SKM-1 treated with dmso at 0.1 percent for 144 hours (cell line): Measurements from ENCODE around the gene CALCOCO2.
"Not testable (repeated sequence)": the region's sequence is repeated elsewhere in the genome, so short reads cannot be mapped to it uniquely, and the experiment has no call there.

Source experiments
- DNase-seq: peaks from one replicate; lab custom pipeline; 2025; ENCODE audit not compliant: unreplicated experiment; lab: John Stamatoyannopoulos, UW

The CALCOCO2 gene

DNA sequence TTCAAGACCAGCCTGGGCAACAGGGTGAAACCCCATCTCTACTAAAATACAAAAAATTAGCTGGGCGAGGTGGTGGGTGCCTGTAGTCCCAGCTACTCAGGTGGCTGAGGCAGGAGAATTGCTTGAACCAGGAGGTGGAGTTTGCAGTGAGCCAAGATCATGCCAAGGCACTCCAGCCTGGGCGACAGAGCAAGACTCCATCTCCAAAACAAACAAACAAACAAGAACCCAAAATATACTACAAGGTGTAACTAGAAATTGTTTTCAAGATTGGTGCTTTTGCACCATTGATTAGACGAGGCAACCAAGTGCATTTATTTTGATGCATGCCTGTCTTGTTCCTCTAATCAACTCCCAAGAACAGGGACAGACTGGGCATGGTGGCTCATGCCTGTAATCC is 41.6 kb downstream of the CALCOCO2 start:
- DNase-seq: not testable (repeated sequence)

DNA sequence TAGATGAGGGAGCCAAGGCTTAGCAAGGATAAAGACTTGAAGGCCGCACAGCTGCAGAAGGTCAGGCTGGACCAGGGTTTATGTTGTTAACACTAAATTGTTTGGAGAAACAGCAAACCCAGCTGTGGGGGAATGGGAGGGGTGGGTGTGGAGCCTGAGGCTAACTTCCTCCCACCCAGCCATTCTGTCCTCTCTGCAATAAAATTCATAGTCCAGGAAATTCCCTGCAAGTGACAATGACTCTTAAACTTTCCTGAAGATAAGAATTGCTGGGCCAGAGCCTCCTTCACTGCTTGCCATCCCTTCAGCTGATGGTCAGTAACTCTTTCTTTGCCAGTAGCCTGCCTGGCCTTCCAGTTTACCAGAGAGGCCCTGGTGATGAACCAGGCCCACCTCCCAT is 42.4 kb downstream of the CALCOCO2 start:
- DNase-seq: no peak

DNA sequence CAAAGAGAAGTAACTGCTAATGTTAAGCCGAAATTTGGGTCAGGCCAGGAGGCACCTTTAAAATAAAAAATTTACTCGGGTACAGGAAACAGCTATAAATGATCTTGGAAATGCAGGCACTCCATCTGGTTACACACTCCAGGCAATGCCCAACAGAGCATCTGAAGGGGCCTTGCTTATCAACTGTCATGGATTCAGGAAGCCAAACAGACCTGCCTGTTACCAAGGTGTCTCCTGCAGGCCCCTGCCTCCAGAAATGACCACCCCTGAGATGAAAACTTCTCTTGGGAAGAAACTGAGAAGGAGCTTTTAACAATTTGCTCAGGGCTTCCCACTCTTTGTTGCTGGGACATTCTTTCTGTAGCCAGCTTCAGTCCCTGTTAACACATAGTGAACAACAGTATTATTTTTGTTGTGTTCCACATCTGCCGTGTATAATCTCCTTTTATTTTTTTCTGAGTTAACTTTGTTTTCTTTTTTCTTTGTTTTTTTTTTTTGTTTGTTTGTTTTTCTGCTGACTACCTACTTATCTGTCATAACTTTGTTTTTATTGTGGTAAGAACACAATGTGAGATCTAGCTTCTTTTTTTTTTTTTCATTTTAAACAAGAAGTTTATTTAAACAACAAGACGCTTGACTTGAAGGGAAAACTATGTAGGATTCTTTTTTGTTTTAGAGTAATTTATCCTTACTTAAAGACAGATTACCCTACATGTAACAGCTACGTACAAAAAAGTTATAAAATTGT is 43.0 kb downstream of the CALCOCO2 start:
- no peak for DNase-seq

DNA sequence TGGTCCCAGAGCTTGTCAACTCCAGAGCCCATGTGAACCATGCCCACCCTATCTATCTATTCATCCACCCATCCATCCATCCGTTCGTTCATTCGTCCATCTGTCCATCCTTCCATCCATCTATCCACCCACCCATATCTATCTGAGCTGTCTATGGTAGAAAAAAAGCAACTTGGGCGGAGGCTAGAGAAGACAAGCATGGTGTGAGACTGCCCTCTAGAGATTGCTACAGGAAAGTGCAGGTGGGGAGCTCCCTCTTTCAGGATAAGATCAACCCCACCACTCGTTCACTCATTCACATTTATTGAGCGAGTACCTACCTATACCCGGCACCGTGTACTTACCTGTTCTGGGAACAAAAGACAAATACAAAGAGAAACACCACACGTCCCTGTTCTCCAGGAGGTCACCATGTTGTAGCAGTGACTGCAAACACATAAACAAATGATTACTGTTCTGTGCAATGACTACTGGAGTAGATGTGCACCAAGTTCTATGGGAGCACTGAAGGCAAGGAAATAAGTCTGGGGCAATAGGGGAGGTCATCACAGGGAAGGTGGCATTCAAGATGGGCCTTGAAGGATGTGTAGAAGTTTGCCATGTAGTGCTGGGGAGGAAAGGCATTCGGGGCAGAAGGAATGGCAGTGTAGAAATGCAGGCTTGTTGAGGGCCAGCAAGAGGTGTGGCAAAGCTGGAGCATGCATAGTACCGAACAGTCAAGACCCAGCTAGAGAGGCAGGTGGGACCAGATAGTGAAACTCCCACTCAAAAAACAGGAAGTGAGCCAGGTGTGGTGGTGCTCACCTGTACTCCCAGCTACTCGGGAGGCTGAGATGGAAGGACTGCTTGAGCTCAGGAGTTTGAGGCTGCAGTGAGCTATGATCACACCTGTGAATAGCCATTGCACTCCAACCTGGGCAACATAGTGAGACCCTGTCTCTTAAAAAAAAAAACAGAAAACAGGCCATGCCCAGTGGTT is 48.4 kb downstream of the CALCOCO2 start:
- DNase-seq: peak; percentile 80

DNA sequence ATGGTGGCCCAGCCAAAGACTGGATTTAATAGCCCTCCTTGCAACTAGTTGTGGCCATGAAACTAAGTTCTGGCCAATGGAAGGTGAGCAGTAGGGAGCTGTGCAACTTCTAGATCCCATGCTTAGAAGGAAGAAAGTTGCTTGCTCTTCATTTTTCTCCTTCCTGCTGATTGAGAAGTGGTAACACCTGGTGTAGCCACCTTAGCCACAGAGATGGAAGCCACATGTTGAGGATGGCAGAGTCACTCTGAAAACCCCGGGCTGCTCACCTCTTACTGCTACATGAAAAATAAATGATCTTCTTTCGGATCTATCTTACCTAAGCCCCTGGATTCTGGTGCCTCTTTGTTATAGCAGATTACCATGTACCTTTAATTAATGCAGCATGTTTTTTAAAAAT is 51.4 kb downstream of the CALCOCO2 start:
- DNase-seq: no peak

DNA sequence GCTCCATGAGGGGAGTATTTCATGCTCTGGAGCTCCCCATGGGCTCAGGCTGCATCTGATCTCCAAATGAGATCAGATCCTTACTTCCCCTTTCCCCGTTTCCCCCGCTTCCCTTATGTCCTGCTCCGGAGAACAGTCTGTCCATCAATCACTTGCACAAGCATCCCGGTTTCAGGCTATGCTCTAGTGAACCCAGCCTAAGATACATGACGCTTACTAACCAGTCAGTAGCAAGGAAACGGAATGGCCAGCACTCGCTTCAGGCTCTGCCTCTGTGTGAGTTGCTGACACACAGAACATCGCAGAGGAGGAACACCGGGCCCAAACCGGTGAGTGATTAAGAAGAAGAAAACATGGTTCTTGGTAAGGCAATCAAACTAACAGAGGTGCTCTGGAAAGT is 52.3 kb downstream of the CALCOCO2 start:
- DNase-seq: no peak

DNA sequence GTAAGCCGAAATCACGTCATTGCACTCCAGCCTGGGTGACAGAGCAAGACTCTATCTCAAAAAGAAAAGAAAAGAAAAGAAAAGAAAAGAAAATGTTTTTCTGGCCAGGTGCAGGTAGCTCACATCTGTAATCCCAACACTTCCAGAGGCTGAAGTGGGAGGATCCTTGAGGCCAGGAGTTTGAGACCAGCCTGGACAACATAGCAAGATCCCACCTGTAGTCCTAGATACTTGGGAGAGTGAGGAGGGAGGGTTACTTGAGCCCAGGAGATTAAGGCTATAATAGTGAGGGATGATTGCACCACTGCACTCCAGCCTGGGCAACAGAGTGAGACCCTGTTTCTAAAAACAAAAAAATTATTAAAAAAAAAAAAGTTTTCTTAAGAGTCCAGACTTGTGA is 59.3 kb downstream of the CALCOCO2 start:
- no peak for DNase-seq

DNA sequence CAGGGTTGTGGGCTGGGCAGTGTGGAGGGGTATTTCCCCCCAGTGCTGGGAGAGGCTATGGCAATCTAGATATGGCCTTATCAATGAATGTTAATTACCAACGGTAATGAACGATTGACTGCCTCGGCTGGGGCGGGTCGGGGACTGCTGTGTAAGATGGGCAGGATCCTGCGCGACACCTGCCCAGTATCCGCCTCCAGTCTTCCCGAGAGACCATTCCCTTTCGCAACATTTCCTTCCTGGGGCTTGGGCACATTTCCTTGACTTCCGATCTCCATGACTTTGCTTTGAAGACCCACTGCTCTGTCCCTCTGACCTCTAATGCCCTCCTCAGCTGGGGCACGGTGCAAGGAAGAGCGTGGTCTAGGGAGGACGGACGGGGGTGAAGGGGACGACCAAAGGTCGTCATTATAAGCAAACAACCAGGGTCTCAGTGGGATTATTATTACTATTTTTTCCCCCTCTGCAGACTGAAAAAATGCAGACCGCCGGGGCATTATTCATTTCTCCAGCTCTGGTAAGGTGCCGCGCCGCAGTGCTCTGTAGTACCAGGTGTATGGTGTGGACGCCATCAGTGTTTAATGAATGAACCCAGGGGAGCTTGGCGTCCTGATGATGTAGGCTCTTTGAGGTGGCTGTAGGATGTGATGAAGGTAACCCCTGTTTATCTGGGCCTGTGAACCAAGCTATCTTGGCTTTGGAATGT is 62.3 kb downstream of the CALCOCO2 start:
- DNase-seq: no peak

DNA sequence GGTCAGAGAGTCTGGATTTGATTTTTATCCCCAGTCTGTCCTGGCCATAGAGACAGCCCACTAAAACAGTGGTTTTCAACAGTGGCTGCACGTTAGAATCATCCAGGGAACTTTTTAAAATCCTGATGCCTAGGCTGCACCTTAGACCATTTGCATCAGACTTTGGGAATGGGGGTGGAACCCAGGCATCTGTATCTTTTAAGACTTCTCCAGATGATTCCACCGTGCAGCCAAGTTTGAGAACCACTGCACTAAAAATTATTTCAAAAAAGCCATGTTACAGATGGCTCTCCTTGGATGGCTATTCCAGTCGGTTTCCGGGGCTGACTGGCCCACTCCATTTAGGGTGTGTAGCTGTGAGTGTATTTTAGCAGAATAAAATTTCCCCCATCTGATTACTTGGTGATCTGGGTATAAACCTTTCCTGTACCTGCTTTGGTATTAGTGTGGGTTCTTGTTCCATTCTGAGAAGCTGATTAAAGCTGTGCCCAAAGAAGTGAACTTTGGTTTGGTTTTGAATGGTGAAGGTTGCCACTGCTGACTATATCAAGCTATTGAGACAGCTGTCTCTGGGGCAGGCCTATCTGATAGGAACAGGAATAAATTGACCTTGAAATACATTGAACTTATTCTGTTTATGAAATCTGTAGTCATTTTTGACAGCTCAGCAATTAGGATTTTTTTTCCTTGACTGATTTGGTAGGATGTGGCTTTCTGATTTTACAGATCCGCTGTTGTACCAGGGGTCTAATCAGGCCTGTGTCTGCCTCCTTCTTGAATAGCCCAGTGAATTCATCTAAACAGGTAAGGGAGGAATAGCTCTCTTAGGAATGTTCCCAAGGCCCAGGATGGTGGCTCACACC is 63.0 kb downstream of the CALCOCO2 start:
- DNase-seq: no peak

DNA sequence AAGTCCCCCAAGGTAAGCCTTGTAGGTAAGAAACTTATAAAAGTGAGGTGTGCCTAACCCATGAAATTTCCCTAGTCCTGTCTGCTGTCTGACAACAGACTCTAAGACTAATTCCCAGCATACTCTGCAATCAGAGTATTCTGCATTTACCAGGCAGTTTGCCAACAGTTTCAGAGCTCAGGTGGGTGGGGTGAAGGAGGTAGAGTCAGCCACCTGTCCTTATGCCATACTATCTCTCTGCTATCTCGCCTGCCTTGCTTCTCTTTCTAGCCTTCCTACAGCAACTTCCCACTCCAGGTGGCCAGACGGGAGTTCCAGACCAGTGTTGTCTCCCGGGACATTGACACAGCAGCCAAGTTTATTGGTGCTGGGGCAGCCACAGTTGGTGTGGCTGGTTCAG is 64.1 kb downstream of the CALCOCO2 start:
- DNase-seq: no peak

DNA sequence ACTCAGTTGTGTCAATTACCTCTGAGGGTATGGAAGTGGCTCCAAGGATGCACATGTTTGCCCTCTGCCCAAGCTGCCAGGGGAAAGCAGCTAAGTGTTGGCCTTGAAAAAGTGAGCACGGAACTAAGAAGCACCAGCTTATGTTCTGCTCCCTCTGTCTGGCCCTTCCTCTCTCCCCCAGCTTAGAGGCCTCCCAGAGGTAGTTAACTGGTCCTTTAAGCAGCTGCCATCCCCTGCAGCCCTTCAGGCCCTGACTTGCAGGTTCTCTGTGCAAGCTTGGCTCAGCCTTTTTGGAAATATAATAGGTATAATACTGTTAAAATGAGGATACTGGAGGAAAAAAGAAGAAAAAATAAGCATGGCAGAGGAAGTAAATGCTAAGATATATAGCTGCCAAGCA is 70.4 kb downstream of the CALCOCO2 start:
- no peak for DNase-seq

DNA sequence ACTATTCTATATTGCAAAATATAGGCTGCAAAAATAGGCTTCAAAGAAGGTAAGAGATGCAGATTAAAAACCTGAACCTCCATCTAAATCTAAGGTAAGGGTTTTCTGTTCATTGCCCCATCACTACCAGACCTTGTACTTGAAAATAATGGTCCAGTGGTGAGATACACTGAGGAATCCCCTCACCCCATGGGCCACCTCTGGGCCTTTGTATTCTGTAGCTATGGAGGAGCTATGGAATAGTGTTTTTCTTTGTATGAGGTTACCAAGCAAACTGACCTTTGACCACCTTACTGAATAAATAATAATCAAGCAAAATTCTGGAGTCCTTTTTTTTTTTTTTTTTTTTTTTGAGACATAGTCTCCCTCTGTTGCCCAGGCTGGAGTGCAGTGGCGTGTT is 72.6 kb downstream of the CALCOCO2 start:
- DNase-seq: no peak

DNA sequence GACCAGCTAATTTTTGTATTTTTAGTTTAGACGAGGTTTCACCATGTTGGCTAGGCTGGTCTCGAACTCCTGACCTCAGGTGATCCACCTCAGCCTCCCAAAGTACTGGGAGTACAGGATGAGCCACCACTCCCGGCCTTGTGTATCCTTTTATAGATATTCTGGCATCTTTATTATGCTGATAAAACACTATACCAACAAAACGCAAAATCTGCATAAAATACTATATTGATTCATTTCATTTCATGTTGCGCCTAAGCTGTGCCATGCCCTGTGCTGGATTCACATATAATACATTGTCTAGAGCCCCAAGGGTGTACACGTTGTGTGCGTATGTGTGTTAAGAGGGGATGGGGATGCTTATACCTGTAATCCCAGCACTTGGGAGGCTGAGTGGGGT is 73.6 kb downstream of the CALCOCO2 start:
- no peak for DNase-seq

DNA sequence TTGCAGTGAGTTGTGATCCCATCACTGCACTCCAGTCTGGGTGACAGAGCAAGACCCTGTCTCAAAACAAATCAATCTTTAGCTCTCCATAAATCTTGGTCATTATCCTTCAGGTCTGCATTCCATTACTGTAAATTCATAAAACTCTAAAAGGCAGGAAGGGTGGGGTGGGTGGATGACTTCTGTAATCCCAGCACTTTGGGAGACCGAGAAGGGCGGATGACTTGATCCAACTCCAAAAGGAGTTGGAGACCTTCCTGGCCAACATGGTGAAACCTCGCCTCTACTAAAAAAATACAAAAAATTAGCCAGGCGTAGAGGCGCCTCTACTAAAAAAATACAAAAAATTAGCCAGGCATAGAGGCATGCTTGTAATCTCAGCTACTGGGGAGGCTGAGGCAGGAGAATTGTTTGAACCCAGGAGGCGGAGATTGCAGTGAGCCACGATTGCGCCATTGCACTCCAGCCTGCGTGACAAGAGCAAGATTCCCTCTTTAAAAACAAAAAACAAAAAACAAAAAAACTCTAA is 75.2 kb downstream of the CALCOCO2 start:
- no peak for DNase-seq

DNA sequence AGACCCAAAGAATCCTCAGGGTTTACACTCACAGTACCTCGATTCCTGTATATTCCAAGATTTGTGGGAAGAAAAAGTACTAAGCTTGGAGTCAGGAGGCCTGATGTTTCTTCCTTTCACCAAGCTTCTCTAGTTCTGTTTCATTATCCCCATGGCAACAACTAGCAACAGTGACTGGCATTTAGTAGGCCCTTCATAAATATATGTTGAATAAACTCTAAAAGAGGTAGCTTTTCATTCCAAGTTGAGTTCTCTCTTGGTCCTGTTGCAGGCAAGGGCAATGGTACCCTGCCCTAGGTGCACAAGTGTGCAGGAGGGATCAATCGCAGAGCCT is 76.8 kb downstream of the CALCOCO2 start:
- DNase-seq: peak; percentile 52

DNA sequence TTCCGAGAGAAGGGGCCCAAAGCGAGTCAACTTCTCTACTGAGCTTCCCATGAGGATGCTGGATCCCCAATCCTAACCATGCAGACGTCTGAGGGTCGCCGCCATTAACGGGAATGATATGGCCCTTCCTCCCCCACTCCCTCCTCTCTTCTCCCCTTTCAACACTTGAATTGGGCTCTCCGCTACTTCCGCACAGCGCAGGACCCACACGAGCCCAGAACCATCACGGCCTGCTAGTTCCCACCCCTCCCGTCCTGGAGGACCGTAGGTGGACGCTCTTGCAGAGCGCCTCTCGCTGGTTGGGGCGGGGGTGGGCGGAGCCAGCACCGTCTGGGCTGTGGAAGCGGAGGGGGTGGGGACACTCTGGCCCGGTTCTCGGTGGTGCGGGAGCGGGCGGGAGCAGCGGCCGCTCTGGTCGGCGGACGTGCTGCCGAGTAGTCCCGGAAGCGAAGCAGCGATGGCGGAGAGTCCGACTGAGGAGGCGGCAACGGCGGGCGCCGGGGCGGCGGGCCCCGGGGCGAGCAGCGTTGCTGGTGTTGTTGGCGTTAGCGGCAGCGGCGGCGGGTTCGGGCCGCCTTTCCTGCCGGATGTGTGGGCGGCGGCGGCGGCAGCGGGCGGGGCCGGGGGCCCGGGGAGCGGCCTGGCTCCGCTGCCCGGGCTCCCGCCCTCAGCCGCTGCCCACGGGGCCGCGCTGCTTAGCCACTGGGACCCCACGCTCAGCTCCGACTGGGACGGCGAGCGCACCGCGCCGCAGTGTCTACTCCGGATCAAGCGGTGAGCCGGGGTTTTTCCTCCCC is 77.4 kb downstream of the CALCOCO2 start, which contains the start of gene UBE2Z:
Gene UBE2Z (plus strand): TSS at position 361 of the 797 bp plus-strand sequence. CDS start 97 bp downstream, at position 458.
- DNase-seq: peak; percentile 72

DNA sequence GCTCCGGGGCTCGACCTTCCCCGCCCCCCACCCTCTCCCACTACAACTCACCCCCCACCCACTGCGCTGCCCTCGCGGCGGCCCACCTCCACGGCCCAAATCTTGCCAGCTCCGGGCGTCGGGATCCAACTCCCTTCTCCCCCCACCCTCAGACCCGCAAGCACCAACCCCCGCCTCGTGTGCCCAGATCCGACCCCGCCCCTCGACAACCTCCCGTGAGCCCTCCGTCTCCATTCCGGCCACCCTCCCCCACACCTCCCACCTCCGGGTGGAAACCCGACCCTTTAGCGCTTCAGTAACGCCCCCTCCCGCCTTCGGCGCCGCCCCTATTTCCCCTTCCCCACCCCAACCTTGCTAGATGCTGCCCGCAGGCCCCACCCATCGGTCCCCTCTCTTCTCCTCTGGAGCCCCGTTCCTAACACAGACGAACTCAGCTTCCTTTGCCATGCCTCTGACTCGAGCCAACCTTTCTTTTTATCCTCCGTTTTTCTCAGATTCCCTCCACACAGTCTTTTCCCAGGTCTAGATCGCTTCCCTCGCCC is 78.1 kb downstream of the CALCOCO2 start:
- DNase-seq: peak; percentile 27

DNA sequence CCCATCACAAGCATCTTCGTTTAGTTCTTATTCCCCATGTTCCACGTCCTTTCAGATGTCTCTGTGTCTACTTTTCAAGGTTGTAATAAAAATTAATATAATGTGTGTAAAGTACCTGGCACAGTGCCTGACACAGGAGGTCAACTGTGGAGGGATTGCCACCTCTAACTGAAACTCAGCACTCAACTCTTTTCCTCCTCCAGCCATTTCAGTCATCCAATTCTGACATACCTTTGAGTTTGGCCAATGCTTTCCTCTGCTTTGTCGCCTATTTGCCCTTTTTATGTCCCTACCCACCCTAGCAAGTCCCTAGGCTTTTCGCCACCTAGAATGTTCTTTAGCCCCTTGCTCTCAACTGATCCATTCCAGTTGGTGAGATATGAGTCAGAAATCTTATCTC is 78.9 kb downstream of the CALCOCO2 start:
- DNase-seq: no peak

DNA sequence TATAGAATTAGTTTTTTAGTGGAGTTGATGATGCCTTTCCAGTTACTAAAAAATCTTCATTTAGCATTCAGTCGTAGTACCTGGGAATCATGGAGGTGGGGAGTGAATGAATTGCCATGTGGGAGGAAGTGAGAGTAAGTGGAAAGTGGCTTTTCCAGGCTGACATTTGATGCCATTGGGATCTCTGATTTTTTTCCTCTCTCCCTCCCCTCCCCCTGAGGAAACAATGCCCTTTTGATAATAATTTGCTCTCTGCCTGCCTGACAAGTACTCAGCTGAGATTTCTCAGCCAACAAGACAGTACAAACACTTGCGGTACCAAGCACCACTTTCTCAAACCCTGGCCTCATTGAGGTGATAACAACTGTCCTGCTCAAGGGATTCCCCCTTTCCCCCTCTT is 79.5 kb downstream of the CALCOCO2 start:
- no peak for DNase-seq
